Loucy (cell line): Measurements from ENCODE around the gene SLCO2B1.

Experiments used
- EZH2phosphoT487 ChIP-seq: fragments of 200-600 bp; IDR thresholded peaks from 2 replicates; pipeline ENCODE4 v1.6.1; 2018; ENCODE audit warnings: antibody characterized with exemption, mild to moderate bottlenecking, moderate library complexity, borderline replicate concordance
- TF ChIP-seq, protein P1 (sequence below): fragments of 200-600 bp; sonication (generic); conservative IDR thresholded peaks from 2 replicates; pipeline ENCODE4 v1.5.1; 2014; ENCODE audit warnings: mild to moderate bottlenecking, antibody characterized with exemption, low read length

DNA sequence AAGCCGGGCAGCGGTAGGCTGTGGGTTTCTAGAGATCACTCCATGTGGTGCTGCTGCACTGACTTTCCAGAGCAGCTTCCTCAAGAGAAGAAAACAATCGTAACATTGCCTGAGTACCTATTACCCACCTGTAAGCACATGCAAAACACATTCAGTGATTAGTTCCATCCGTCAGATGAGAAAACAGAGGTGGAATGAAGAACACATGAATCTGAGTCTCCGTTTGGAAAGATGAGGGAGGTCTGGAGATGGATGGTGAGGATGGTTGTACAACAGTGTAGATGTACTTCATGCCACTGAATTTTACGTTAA is 7.5 kb upstream of the SLCO2B1 start:
- TF ChIP-seq, protein P1, sequence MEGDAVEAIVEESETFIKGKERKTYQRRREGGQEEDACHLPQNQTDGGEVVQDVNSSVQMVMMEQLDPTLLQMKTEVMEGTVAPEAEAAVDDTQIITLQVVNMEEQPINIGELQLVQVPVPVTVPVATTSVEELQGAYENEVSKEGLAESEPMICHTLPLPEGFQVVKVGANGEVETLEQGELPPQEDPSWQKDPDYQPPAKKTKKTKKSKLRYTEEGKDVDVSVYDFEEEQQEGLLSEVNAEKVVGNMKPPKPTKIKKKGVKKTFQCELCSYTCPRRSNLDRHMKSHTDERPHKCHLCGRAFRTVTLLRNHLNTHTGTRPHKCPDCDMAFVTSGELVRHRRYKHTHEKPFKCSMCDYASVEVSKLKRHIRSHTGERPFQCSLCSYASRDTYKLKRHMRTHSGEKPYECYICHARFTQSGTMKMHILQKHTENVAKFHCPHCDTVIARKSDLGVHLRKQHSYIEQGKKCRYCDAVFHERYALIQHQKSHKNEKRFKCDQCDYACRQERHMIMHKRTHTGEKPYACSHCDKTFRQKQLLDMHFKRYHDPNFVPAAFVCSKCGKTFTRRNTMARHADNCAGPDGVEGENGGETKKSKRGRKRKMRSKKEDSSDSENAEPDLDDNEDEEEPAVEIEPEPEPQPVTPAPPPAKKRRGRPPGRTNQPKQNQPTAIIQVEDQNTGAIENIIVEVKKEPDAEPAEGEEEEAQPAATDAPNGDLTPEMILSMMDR: no peak
- no peak for TF ChIP-seq EZH2phosphoT487
